Glutamatergic neuron (in vitro differentiated cells): ENCODE data around the gene IFI16. TPM values are rescaled to one million over a fixed set of nuclear protein-coding genes. Genes with fewer than 3 reads are reported as not detected.
A peak's percentile ranks its signal among the peaks of the same experiment; 100 is the strongest.

Experiments
- DNase-seq: peaks from one replicate; pipeline ENCODE4 v3.0.0; 2022
- H3K27ac Mint-ChIP-seq: one replicate; pipeline ENCODE4 v1.8.0; 2020; ENCODE audit warnings: mild to moderate bottlenecking, mixed read lengths, inconsistent platforms; ENCODE audit not compliant: unreplicated experiment
- H3K27me3 Mint-ChIP-seq: one replicate; pipeline ENCODE4 v1.8.0; 2020; ENCODE audit warnings: mild to moderate bottlenecking, moderate library complexity, mixed read lengths, inconsistent platforms; ENCODE audit not compliant: unreplicated experiment
- H3K36me3 Mint-ChIP-seq: one replicate; pipeline ENCODE4 v1.8.0; 2020; ENCODE audit warnings: mild to moderate bottlenecking, mixed read lengths, inconsistent platforms; ENCODE audit not compliant: unreplicated experiment
- H3K4me1 Mint-ChIP-seq: one replicate; pipeline ENCODE4 v1.8.0; 2020; ENCODE audit warnings: mild to moderate bottlenecking, low read depth, mixed read lengths, inconsistent platforms; ENCODE audit not compliant: unreplicated experiment
- H3K4me3 Mint-ChIP-seq: one replicate; pipeline ENCODE4 v1.8.0; 2020; ENCODE audit warnings: mild to moderate bottlenecking, mixed read lengths, inconsistent platforms; ENCODE audit not compliant: unreplicated experiment
- H3K9me3 Mint-ChIP-seq: one replicate; pipeline ENCODE4 v1.8.0; 2020; ENCODE audit warnings: mild to moderate bottlenecking, moderate library complexity, mixed read lengths, inconsistent platforms; ENCODE audit not compliant: unreplicated experiment
- CTCF ChIP-seq: fragments of 200-600 bp; sonication (generic); IDR thresholded peaks from one replicate; pipeline ENCODE4 v1.5.0; 2021; ENCODE audit not compliant: partially characterized antibody, unreplicated experiment
- total RNA-seq: library from RNA; stranded (reverse); fragmentation: NEBNext Ultra II Directional; extraction: Animal tissue kit (Norgen Biotek cat#: 25700); gene quantifications from one replicate; pipeline ENCODE4 v1.2.1, GENCODE V29; 2021; ENCODE audit not compliant: unreplicated experiment

IFI16 gene
- total RNA-seq, 1 donor from 2014 or later = 0.86 TPM

- no peak within 1 kb of the TSS for H3K27ac Mint-ChIP-seq
- H3K27me3 Mint-ChIP-seq = peaks cover under 1% of the 10 kb centered on the region
- TF ChIP-seq CTCF = no peak
- H3K4me3 Mint-ChIP-seq = no peak within 1 kb of the TSS
- peaks cover 30% of the 10 kb centered on the region for H3K4me1 Mint-ChIP-seq
- no peaks in the 10 kb centered on the region for H3K9me3 Mint-ChIP-seq
- DNase-seq = no peak
- no peaks in the 10 kb centered on the region for H3K36me3 Mint-ChIP-seq
Observed at GRCh38 chr1:159076438-159077119, 66.9 kb downstream of the IFI16 start, which contains the start of gene AIM2. AIM2 (minus strand) TSS chr1:159076766; CDS start chr1:159073499, 3,267 bp downstream.

- peaks cover 1% of the 10 kb centered on the region for H3K27me3 Mint-ChIP-seq
- H3K4me1 Mint-ChIP-seq = peaks cover 36% of the 10 kb centered on the region
- H3K36me3 Mint-ChIP-seq = no peaks in the 10 kb centered on the region
- H3K9me3 Mint-ChIP-seq = peaks cover 3% of the 10 kb centered on the region
- no peak for TF ChIP-seq CTCF
- DNase-seq = no peak
- no peak overlapping the region for H3K4me3 Mint-ChIP-seq
- H3K27ac Mint-ChIP-seq = no peak overlapping the region
Observed at GRCh38 chr1:159077120-159077961, 67.6 kb downstream of the IFI16 start.

- H3K27me3 Mint-ChIP-seq = peaks cover 1% of the 10 kb centered on the region
- no peak for TF ChIP-seq CTCF
- no peaks in the 10 kb centered on the region for H3K36me3 Mint-ChIP-seq
- H3K4me1 Mint-ChIP-seq = peaks cover 47% of the 10 kb centered on the region
- H3K9me3 Mint-ChIP-seq = peaks cover 3% of the 10 kb centered on the region
- peak overlapping the region; percentile 28 for H3K27ac Mint-ChIP-seq
- no peak overlapping the region for H3K4me3 Mint-ChIP-seq
- no peak for DNase-seq
Observed at GRCh38 chr1:159079525-159079924, 69.8 kb downstream of the IFI16 start.

GRCh38 chr1:159081626-159082025 is 71.9 kb downstream of the IFI16 start:
- TF ChIP-seq CTCF = no peak

GRCh38 chr1:159083013-159083412 is 73.3 kb downstream of the IFI16 start:
- Mint-ChIP-seq H3K27ac (peak overlapping the region; percentile 93), H3K4me1 (peaks cover 51% of the 10 kb centered on the region), H3K27me3 (peaks cover 1% of the 10 kb centered on the region), H3K9me3 (peaks cover 3% of the 10 kb centered on the region), H3K4me3 (no peak overlapping the region), H3K36me3 (no peaks in the 10 kb centered on the region)
- no peak for TF ChIP-seq CTCF
- DNase-seq = no peak

More at GRCh38 chr1:159081626-159082025, 71.9 kb downstream of the IFI16 start:
- H3K27ac Mint-ChIP-seq = peak overlapping the region; percentile 93
- peaks cover 3% of the 10 kb centered on the region for H3K9me3 Mint-ChIP-seq
- peaks cover 1% of the 10 kb centered on the region for H3K27me3 Mint-ChIP-seq
- H3K4me1 Mint-ChIP-seq = peaks cover 47% of the 10 kb centered on the region
- H3K4me3 Mint-ChIP-seq = peak overlapping the region; percentile 77
- no peaks in the 10 kb centered on the region for H3K36me3 Mint-ChIP-seq
- DNase-seq = peak; percentile 34
